Left ventricle myocardium inferior (tissue), 1 donor: Measurements from ENCODE around the gene ZDHHC13. TPM values are rescaled to one million over a fixed set of nuclear protein-coding genes. Genes with fewer than 3 reads are reported as not detected.

ENCODE experiments used
- DNase-seq: peaks from one replicate; pipeline ENCODE4 v3.0.0-alpha.2; 2020
- H3K27ac ChIP-seq: fragments of 200-600 bp; replicated peaks from 2 replicates; pipeline ENCODE4 v1.8.0; 2021
- H3K27me3 ChIP-seq: fragments of 200-600 bp; 2 replicates; pipeline ENCODE4 v1.8.0; 2021; ENCODE audit warnings: low read depth
- H3K36me3 ChIP-seq: fragments of 200-600 bp; 2 replicates; pipeline ENCODE4 v1.8.0; 2021
- H3K4me1 ChIP-seq: fragments of 200-600 bp; 2 replicates; pipeline ENCODE4 v1.8.0; 2021
- H3K4me3 ChIP-seq: fragments of 200-600 bp; 2 replicates; pipeline ENCODE4 v1.8.0; 2021; ENCODE audit warnings: mild to moderate bottlenecking, moderate library complexity
- H3K9me3 ChIP-seq: fragments of 200-600 bp; replicated peaks from 2 replicates; pipeline ENCODE4 v1.8.0; 2021
- intact Hi-C: fragments of 100-400 bp; cut with micrococcal nuclease; formaldehyde crosslinking; loops from one replicate; pipeline ENCODE4 v1.11.0; 2022
- total RNA-seq: library from RNA; stranded (reverse); fragmentation: NEBNext Ultra II Directional; extraction: Animal tissue kit (Norgen Biotek cat#: 25700); gene quantifications from one replicate; pipeline ENCODE4 v1.2.1, GENCODE V29; 2021
- TF ChIP-seq, protein P1 (sequence below): fragments of 200-600 bp; IDR thresholded peaks from 2 replicates; pipeline ENCODE4 v1.8.0; 2021; ENCODE audit warnings: antibody characterized with exemption, mild to moderate bottlenecking, borderline replicate concordance
- donor health status: DM: no; HTN: yes; CAD: no; lungs with severe emphysema.

ZDHHC13 gene
- total RNA-seq, 1 donor from 2014 or later, result 8.0 TPM

DNA sequence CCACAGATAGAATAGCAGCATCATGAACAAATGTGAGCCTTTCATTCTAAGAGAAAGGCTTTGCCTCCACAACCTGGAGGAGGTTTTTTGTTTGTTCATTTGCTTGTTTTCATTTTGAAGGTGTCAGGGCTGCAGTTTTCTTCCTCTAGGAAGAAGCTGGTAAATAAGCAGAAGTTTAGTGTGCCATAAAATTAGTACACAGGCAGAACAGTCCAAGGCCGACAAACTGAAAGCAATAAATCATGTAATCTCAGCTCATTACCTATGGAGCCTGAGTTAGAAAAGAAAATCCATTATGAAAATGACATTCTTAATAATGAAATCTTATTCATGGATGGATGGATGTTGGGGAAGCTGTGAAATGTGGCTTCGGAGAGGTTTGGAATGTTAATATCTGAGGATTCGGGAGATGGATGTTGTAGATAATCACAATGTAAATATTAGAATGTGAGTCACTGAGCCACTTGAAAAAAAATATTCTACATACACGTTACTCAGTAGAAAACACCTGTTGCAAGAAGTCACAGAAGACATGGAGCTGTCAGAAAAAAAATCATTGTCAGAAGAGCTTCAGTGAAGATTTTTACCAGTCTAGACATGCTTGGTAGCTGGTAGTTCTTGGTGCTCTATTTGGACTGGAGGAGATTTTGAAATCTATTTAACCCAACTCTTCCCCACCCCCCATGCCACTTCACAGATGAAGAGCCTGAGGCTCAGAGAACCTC lies 15.0 kb upstream of the ZDHHC13 start:
- no peak overlapping the region for H3K27ac ChIP-seq
- intact Hi-C loops, result no loop called here
- H3K4me1 ChIP-seq, result no peaks in the 10 kb centered on the region
- TF ChIP-seq, protein P1, sequence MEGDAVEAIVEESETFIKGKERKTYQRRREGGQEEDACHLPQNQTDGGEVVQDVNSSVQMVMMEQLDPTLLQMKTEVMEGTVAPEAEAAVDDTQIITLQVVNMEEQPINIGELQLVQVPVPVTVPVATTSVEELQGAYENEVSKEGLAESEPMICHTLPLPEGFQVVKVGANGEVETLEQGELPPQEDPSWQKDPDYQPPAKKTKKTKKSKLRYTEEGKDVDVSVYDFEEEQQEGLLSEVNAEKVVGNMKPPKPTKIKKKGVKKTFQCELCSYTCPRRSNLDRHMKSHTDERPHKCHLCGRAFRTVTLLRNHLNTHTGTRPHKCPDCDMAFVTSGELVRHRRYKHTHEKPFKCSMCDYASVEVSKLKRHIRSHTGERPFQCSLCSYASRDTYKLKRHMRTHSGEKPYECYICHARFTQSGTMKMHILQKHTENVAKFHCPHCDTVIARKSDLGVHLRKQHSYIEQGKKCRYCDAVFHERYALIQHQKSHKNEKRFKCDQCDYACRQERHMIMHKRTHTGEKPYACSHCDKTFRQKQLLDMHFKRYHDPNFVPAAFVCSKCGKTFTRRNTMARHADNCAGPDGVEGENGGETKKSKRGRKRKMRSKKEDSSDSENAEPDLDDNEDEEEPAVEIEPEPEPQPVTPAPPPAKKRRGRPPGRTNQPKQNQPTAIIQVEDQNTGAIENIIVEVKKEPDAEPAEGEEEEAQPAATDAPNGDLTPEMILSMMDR, result no peak
- DNase-seq, result no peak
- H3K36me3 ChIP-seq, result no peaks in the 10 kb centered on the region
- H3K9me3 ChIP-seq, result peaks cover 5% of the 10 kb centered on the region
- H3K27me3 ChIP-seq, result peaks cover 4% of the 10 kb centered on the region
- no peak overlapping the region for H3K4me3 ChIP-seq

DNA sequence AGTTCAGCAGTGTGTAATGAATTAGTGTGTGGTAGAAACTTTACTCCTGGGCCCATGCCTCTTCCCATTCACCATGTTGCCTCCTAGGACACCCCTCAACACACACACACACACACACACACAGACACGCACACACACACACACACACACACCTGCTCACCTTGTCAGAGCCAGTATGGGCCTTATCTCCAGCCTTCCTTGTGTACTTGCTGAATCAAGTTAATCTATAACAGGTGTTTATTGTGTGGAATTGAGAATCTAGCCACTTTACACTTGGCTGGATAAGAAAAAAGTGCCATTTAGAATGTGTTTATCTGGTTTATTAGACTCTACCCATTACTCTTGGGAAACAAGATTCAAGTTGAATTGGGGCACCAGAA lies 14.5 kb upstream of the ZDHHC13 start:
- no peaks in the 10 kb centered on the region for H3K4me1 ChIP-seq
- intact Hi-C loops, result no loop called here
- no peak overlapping the region for H3K27ac ChIP-seq
- H3K27me3 ChIP-seq, result peaks cover 4% of the 10 kb centered on the region
- H3K36me3 ChIP-seq, result no peaks in the 10 kb centered on the region
- DNase-seq, result no peak
- H3K9me3 ChIP-seq, result peaks cover 5% of the 10 kb centered on the region
- no peak overlapping the region for H3K4me3 ChIP-seq
- TF ChIP-seq, protein P1, result no peak

DNA sequence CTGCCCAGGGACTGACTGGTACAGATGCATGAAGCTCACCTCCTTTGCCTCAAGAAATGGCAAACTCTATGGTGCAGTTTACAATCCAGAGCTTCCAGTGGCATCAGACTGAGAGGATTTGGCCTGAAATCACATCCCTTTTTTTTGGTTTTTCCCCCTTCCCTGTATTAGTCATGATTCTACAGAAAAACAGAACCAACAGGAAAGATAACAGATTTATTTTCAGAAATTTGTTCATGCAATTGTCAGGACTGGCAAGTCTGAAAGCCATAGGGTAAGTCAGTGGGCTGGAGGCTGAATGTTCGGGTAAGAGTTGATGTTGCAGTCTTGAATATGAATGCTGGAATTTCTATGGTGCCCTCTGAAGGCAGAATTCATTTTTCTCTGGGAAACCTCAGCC lies 12.0 kb upstream of the ZDHHC13 start:
- Histone ChIP-seq H3K27me3 (no peaks in the 10 kb centered on the region), H3K36me3 (no peaks in the 10 kb centered on the region), H3K4me1 (peaks cover 8% of the 10 kb centered on the region), H3K4me3 (no peak overlapping the region), H3K27ac (no peak overlapping the region), H3K9me3 (peaks cover 5% of the 10 kb centered on the region)
- DNase-seq, result no peak
- intact Hi-C loops, result no loop called here
- TF ChIP-seq, protein P1, result no peak

DNA sequence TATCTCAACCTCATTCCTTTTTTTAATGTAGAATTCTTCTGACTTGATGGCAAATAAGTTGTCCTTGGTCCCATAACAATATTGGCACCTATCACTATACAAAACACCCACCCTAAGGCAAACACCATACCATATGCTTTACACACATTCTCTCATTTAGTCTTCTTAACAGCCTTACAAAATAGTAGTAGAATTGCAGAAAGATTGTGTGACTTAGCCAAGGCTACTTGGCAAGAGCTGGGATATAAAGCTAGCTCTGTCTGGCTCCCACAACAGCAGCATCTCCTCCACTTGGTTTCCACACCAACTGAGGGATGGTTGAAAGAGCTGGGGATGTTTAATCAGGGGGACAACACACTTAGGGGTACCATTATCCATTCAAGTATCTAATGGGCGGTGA lies 9.8 kb upstream of the ZDHHC13 start:
- no peaks in the 10 kb centered on the region for H3K9me3 ChIP-seq
- TF ChIP-seq, protein P1, result no peak
- DNase-seq, result no peak
- intact Hi-C loops, result no loop called here
- H3K36me3 ChIP-seq, result no peaks in the 10 kb centered on the region
- peaks cover 22% of the 10 kb centered on the region for H3K4me1 ChIP-seq
- no peak overlapping the region for H3K4me3 ChIP-seq
- no peaks in the 10 kb centered on the region for H3K27me3 ChIP-seq
- no peak overlapping the region for H3K27ac ChIP-seq

DNA sequence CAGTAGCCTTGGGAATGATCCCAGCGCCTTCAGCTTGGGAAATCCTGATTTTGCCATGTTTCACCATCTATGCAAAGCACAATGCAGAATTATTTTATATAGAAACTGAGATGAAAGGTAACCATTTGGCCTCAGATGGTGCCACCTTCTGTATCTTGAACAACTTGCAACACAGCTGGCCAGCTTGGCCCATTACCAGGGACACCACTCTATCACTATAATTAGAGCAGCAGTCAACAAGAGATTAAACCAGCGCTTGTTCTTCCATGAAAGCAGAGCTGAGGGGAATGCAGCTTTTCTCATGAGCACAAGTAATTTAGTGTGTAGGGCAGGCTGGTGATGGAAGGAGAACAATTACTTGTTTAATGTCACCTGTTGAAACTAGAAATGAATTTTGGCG lies 6.7 kb upstream of the ZDHHC13 start:
- Histone ChIP-seq H3K27ac (peak overlapping the region; percentile 63), H3K36me3 (no peaks in the 10 kb centered on the region), H3K4me1 (peaks cover 22% of the 10 kb centered on the region), H3K27me3 (no peaks in the 10 kb centered on the region), H3K9me3 (no peaks in the 10 kb centered on the region), H3K4me3 (no peak overlapping the region)
- DNase-seq, result peak; percentile 54
- TF ChIP-seq, protein P1, result peak; percentile 25
- intact Hi-C loops, result no loop called here
